ENCODE data around the gene OR10AG1.
A peak's percentile ranks its signal among the peaks of the same experiment; 100 is the strongest.

Gene OR10AG1

GRCh38 chr11:55969845-55970244 is at the start of gene OR10AG1:
OR10AG1 (minus strand) TSS chr11:55969945; CDS start chr11:55969907, 38 bp downstream.
- no peak for DNase-seq
- intact Hi-C loops (cut with DNase I) = no loop called here

- intact Hi-C loops (cut with DNase I) = no loop called here
- no peak for DNase-seq
Observed at GRCh38 chr11:56013805-56014204, 44.1 kb upstream of the OR10AG1 start.

GRCh38 chr11:56010716-56011115 is 41.0 kb upstream of the OR10AG1 start:
- intact Hi-C loops (cut with DNase I) = no loop called here
- DNase-seq = no peak

- DNase-seq = no peak
- intact Hi-C loops (cut with DNase I) = no loop called here
Observed at GRCh38 chr11:55994525-55994924, 24.8 kb upstream of the OR10AG1 start, which contains the start of gene OR5F1. OR5F1 (minus strand) TSS chr11:55994625; CDS start chr11:55994625, 0 bp downstream.

- peak in 2 of 10 donors; percentile 41 to 65 for DNase-seq
Observed at GRCh38 chr11:55970935-55971334, 1.2 kb upstream of the OR10AG1 start.

GRCh38 chr11:55967914-55968313 is 1.8 kb downstream of the OR10AG1 start:
- DNase-seq = no peak
- intact Hi-C loops (cut with DNase I) = no loop called here

More at GRCh38 chr11:55970935-55971334, 1.2 kb upstream of the OR10AG1 start:
- intact Hi-C loops (cut with DNase I) = no loop called here

- no peak for DNase-seq
- intact Hi-C loops (cut with DNase I) = no loop called here
Observed at GRCh38 chr11:55966391-55966790, 3.4 kb downstream of the OR10AG1 start.

- no peak for DNase-seq
- intact Hi-C loops (cut with DNase I) = no loop called here
Observed at GRCh38 chr11:55956521-55956920, 13.2 kb downstream of the OR10AG1 start.

- DNase-seq = peak in 1 of 10 donors; percentile 75
- intact Hi-C loops (cut with DNase I) = loop anchor here (10.0 kb wide), 1 partner anchor 1295 kb away; no protein-coding TSS in a partner anchor
Observed at GRCh38 chr11:55949330-55949729, 20.4 kb downstream of the OR10AG1 start.

GRCh38 chr11:55942785-55943392 is 26.9 kb downstream of the OR10AG1 start:
- intact Hi-C loops (cut with DNase I) = loop anchor here (10.0 kb wide), 1 partner anchor 1302 kb away; no protein-coding TSS in a partner anchor
- DNase-seq = no peak

- intact Hi-C loops (cut with DNase I) = no loop called here
- no peak for DNase-seq
Observed at GRCh38 chr11:55936300-55936699, 33.4 kb downstream of the OR10AG1 start, which contains the start of gene OR5I1. OR5I1 (minus strand) TSS chr11:55936400; CDS start chr11:55936400, 0 bp downstream.

GRCh38 chr11:55920537-55920936 is 49.2 kb downstream of the OR10AG1 start:
- intact Hi-C loops (cut with DNase I) = no loop called here
- peak in 1 of 10 donors; percentile 58 for DNase-seq
